NOMO-1 treated with DMSO at 0.1 percent for 48 hours (cell line): ENCODE measurements around the gene CNTN4.
"Not testable (repeated sequence)": the region's sequence is repeated elsewhere in the genome, so short reads cannot be mapped to it uniquely, and the experiment has no call there.

Experiments used
- DNase-seq: peaks from one replicate; lab custom pipeline; 2025; ENCODE audit not compliant: unreplicated experiment; lab: John Stamatoyannopoulos, UW

The CNTN4 gene

GRCh38 chr3:2774481-2775249 lies 676.0 kb downstream of the CNTN4 start:
- no peak for DNase-seq

- no peak for DNase-seq
Measured at GRCh38 chr3:2783261-2783660, 684.6 kb downstream of the CNTN4 start.

GRCh38 chr3:2784627-2785026 lies 686.0 kb downstream of the CNTN4 start:
- no peak for DNase-seq

- no peak for DNase-seq
Measured at GRCh38 chr3:2790266-2790815, 691.7 kb downstream of the CNTN4 start.

- DNase-seq = no peak
Measured at GRCh38 chr3:2792432-2792831, 693.8 kb downstream of the CNTN4 start.

GRCh38 chr3:2793987-2794386 lies 695.3 kb downstream of the CNTN4 start:
- DNase-seq = no peak

GRCh38 chr3:2802429-2802828 lies 703.8 kb downstream of the CNTN4 start:
- DNase-seq = no peak

- DNase-seq = no peak
Measured at GRCh38 chr3:2807514-2807913, 708.8 kb downstream of the CNTN4 start.

GRCh38 chr3:2810723-2811122 lies 712.1 kb downstream of the CNTN4 start:
- DNase-seq = peak; percentile 9

- no peak for DNase-seq
Measured at GRCh38 chr3:2819571-2819970, 720.9 kb downstream of the CNTN4 start.

- DNase-seq = not testable (repeated sequence)
Measured at GRCh38 chr3:2820982-2821381, 722.3 kb downstream of the CNTN4 start.

GRCh38 chr3:2822611-2823010 lies 723.9 kb downstream of the CNTN4 start:
- no peak for DNase-seq

- peak; percentile 41 for DNase-seq
Measured at GRCh38 chr3:2823031-2823430, 724.4 kb downstream of the CNTN4 start.

- no peak for DNase-seq
Measured at GRCh38 chr3:2823437-2824211, 725.0 kb downstream of the CNTN4 start.

- DNase-seq = no peak
Measured at GRCh38 chr3:2826036-2826435, 727.4 kb downstream of the CNTN4 start.

GRCh38 chr3:2826453-2826852 lies 727.8 kb downstream of the CNTN4 start:
- DNase-seq = no peak

GRCh38 chr3:2837239-2837638 lies 738.6 kb downstream of the CNTN4 start:
- no peak for DNase-seq

GRCh38 chr3:2837910-2838309 lies 739.2 kb downstream of the CNTN4 start:
- no peak for DNase-seq

- DNase-seq = no peak
Measured at GRCh38 chr3:2838546-2839157, 740.0 kb downstream of the CNTN4 start.

- no peak for DNase-seq
Measured at GRCh38 chr3:2839876-2840275, 741.2 kb downstream of the CNTN4 start.

- DNase-seq = no peak
Measured at GRCh38 chr3:2847062-2847841, 748.6 kb downstream of the CNTN4 start.
